GM19463 (cell line): Measurements from ENCODE around the gene EXPH5.

ENCODE experiments used
- ATAC-seq: cut with Tn5 transposase; IDR thresholded peaks from one replicate; pipeline ENCODE4 v1.9.1; 2021; ENCODE audit warnings: mild to moderate bottlenecking, moderate library complexity; ENCODE audit not compliant: unreplicated experiment

Gene EXPH5

DNA sequence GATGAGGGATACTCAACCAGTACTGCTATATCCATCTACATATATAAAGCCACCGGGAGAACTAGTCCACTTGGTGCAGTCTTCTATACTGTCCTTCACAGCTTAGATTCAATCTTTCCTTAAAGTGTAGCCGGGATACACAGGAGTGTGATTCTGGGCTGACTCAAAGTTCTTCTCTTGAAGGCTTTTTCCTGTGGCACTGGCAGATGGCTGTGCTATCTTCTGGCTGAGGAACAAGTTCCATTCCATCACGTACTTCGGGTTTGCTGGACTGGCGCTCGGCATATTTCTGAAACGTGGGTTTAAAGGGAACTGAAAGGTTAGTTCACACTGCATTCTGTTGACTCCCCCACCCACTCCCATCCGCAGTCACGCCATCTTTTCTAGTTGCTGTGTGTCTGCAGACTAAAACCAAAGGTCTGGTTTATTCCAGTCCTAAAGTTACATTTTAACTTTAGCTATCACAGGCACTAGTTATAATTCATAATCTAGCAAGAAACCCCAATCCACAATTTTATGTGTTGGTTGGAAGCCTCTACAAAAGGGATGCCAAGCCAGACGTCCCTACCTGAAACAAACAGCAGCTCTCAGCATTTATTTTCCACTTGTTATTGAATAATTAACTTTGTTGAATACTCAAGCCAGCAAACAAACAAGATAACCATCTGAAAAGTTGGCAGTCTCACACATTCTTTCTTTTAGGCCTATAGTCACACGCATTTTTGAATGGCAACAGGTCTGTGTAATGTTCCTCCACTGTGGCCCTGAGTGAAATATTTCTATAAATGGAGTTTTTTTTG lies 118.7 kb downstream of the EXPH5 start:
- no peak for ATAC-seq

DNA sequence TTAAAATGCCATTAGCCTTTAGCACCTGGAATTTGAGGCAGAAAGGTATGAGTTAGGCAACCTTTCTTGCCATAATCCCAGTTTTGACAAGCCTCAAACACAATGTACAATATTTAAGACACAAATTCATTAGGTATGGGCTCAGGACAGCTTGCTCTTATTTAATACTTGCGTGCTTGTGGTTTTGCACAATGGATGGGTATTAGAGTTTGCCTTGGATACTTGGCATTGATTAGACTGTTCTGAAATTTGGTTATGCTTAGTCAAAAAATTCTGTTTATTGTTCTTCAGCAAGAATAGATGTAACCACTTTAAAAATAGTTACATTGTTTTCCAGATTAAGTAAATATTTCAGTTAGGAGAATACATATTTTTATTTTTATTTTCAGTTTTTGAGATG lies 120.9 kb downstream of the EXPH5 start:
- ATAC-seq = no peak

DNA sequence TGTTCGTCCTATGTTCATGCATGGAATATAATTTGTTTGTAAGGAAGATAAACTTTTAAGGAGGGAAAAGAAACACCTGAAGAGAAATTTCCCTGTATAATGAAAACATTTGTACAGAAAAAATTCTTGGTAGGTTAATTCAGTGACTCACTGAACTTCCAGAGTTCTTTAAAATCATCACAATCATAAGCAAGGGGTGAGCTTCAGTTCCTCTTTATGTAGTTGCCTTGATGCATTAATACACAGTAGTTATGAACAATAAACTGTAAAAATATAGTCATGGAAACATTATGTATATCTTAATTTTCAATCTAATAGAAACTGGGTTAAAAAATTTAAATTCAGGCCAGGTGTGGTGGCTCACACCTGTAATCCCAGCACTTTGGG lies 125.1 kb downstream of the EXPH5 start:
- ATAC-seq = no peak

DNA sequence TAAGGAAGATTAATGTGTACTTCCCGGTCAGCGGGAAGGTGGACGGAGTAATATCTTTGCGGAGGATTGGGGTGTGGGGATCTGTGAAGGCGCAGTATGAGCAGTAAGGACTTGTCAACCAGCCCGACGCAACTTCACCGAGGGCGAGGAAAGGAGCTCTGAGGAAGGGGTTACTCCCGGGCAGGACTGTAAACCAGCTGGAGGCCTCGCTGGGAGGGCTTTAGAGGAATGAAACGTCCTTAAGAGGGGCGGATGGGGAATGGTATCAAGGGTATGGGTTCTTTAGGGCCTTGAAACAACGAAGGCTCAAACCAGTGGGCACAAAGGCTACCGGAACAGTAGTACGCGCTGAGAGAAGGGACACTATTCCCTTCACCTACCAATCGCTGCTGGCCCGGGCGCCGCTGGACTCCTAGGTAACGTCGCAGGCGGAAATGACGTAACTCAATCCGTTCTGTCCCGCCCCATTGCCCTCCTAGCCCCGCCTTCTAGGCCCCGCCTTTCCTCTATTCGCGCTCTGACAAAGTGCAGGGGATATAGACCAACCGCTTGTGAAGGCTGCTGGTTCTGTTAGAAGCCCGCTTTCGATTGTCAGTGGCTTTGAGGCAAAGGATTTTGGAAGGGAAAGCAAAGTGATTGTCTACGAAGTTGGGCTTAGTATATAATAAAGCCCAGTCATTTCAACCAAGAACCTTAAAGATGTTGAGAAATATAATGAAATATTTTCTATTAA lies 126.3 kb downstream of the EXPH5 start, which contains the start of gene C11orf65:
TSS of gene C11orf65 (minus strand) at position 439 of the 733 bp plus-strand sequence. CDS start 5,970 bp downstream, outside the sequence.
- ATAC-seq = peak; percentile 99

DNA sequence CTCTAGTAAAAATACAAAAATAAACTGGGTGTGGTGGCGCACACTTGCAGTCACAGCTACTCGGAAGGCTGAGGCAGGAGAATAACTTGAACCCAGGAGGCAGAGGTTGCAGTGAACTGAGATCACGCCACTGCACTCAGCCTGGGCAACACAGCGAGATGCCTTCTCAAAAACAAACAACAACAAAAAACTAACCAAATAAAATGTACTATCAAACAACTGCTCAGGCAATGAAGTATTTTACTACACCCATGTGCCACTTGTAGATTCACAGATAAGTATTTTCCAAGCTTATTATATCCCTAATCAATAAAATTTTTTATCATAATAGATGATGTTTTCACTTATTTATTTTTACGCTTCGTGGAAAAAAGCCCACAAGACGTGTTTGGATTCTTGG lies 127.2 kb downstream of the EXPH5 start:
- no peak for ATAC-seq
